Thyroid gland (tissue), 4 donors: ENCODE data around the gene PRPSAP2. TPM values are rescaled to one million over a fixed set of nuclear protein-coding genes. Genes with fewer than 3 reads are reported as not detected.

Experiments
- DNase-seq, 2 donors: peaks; one replicate each; pipeline ENCODE4 v3.0.0-alpha.2; 2019
- H3K27ac ChIP-seq, 3 donors: fragments of 200-600 bp; sonication (generic); 1 replicate in 2 of 3; 2 replicates in 1 of 3; pipeline ENCODE4 v1.5.1; 2016 to 2019; ENCODE audit warnings: mild to moderate bottlenecking in 1 of 3, moderate library complexity in 1 of 3
- H3K27me3 ChIP-seq: fragments of 200-600 bp; sonication (generic); one replicate; pipeline ENCODE4 v1.5.1; 2019
- H3K36me3 ChIP-seq, 2 donors: fragments of 200-600 bp; sonication (generic); one replicate each; pipeline ENCODE4 v1.5.1; 2016 to 2019
- H3K4me1 ChIP-seq, 2 donors: fragments of 200-600 bp; sonication (generic); one replicate each; pipeline ENCODE4 v1.5.1; 2017 to 2019
- H3K4me3 ChIP-seq, 3 donors: fragments of 200-600 bp; sonication (generic); replicated peaks in 1 of 3; 1 replicate in 2 of 3; 2 replicates in 1 of 3; pipeline ENCODE4 v1.5.1; 2016; ENCODE audit warnings: mild to moderate bottlenecking in 1 of 3
- H3K9me3 ChIP-seq: fragments of 200-600 bp; sonication (generic); one replicate; pipeline ENCODE4 v1.5.1; 2017
- CTCF ChIP-seq, 6 experiments: fragments of 200-600 bp in 3 of 6; fragments of 450-650 bp in 3 of 6; sonication (generic) in 3 of 6; IDR thresholded peaks; one replicate each; pipeline ENCODE4 v1.5.1; 2016 to 2019; ENCODE audit warnings: antibody characterized with exemption in 6 of 6, mild to moderate bottlenecking in 2 of 6, inconsistent platforms in 1 of 6, moderate library complexity in 1 of 6
- POLR2A ChIP-seq, 2 donors: fragments of 450-650 bp; IDR thresholded peaks; one replicate each; pipeline ENCODE4 v1.6.1; 2017; ENCODE audit warnings: antibody characterized with exemption in 2 of 2, mild to moderate bottlenecking in 2 of 2, moderate library complexity in 1 of 2
- WGBS, 2 donors: methylation state at CpG; one replicate each; pipeline ENCODE4 v1.1.5; 2017; 5-methylcytosine and 5-hydroxymethylcytosine counted together
- intact Hi-C: fragments of 100-400 bp; cut with DNase I; formaldehyde crosslinking; loops from one replicate; pipeline ENCODE4 v1.15.1; 2023
- total RNA-seq, 4 donors: library from RNA; depleted of rRNA; stranded (reverse); fragments of >200 nt; gene quantifications; one replicate each; pipeline ENCODE4 v1.2.3, GENCODE V29; 2016

Gene PRPSAP2
- total RNA-seq, 4 donors from 2014 or later: 43.6 to 50.9 (median 49.7) TPM

GRCh38 chr17:18938692-18939023 lies 80.7 kb downstream of the PRPSAP2 start:
- intact Hi-C loops: no loop called here
- WGBS, 2 donors: 70% methylated on average over 2 of the region's 2 CpGs
- DNase-seq: no peak
- TF ChIP-seq CTCF (IDR thresholded peaks at IDR 0.05): no peak
- no peak for TF ChIP-seq POLR2A (IDR thresholded peaks at IDR 0.05)
- H3K4me1 ChIP-seq: no peaks in the 10 kb centered on the region
- no peaks in the 10 kb centered on the region for H3K9me3 ChIP-seq
- H3K4me3 ChIP-seq: no peak overlapping the region
- no peaks in the 10 kb centered on the region for H3K36me3 ChIP-seq
- H3K27me3 ChIP-seq: no peaks in the 10 kb centered on the region
- H3K27ac ChIP-seq: no peak overlapping the region

GRCh38 chr17:18944646-18945045 lies 86.7 kb downstream of the PRPSAP2 start:
- Histone ChIP-seq H3K4me1 (no peaks in the 10 kb centered on the region), H3K4me3 (no peak overlapping the region), H3K9me3 (no peaks in the 10 kb centered on the region), H3K27me3 (no peaks in the 10 kb centered on the region), H3K27ac (no peak overlapping the region), H3K36me3 (no peaks in the 10 kb centered on the region)
- intact Hi-C loops: no loop called here
- DNase-seq: no peak
- TF ChIP-seq POLR2A (IDR thresholded peaks at IDR 0.05) (no peak), CTCF (IDR thresholded peaks at IDR 0.05) (no peak)
- 74 to 87% methylated on average over 5 of the region's 5 CpGs for WGBS, 2 donors

- H3K9me3 ChIP-seq: no peaks in the 10 kb centered on the region
- H3K4me1 ChIP-seq: no peaks in the 10 kb centered on the region
- intact Hi-C loops: no loop called here
- TF ChIP-seq CTCF (IDR thresholded peaks at IDR 0.05) (no peak), POLR2A (IDR thresholded peaks at IDR 0.05) (no peak)
- 63 to 75% methylated on average over 2 of the region's 2 CpGs for WGBS, 2 donors
- H3K4me3 ChIP-seq: no peak overlapping the region
- H3K27ac ChIP-seq: no peak overlapping the region
- H3K36me3 ChIP-seq: no peaks in the 10 kb centered on the region
- H3K27me3 ChIP-seq: no peaks in the 10 kb centered on the region
- no peak for DNase-seq
Observed at GRCh38 chr17:18946536-18946935, 88.6 kb downstream of the PRPSAP2 start.

GRCh38 chr17:18947866-18948265 lies 89.9 kb downstream of the PRPSAP2 start:
- 64 to 77% methylated on average over 6 of the region's 6 CpGs for WGBS, 2 donors
- Histone ChIP-seq H3K27me3 (no peaks in the 10 kb centered on the region), H3K36me3 (no peaks in the 10 kb centered on the region), H3K9me3 (no peaks in the 10 kb centered on the region), H3K4me3 (no peak overlapping the region), H3K4me1 (no peaks in the 10 kb centered on the region), H3K27ac (no peak overlapping the region)
- intact Hi-C loops: no loop called here
- no peak for DNase-seq
- TF ChIP-seq CTCF (IDR thresholded peaks at IDR 0.05): no peak
- TF ChIP-seq POLR2A (IDR thresholded peaks at IDR 0.05): no peak

GRCh38 chr17:18948476-18949006 lies 90.6 kb downstream of the PRPSAP2 start:
- Histone ChIP-seq H3K27ac (no peak overlapping the region), H3K4me3 (no peak overlapping the region), H3K36me3 (no peaks in the 10 kb centered on the region), H3K27me3 (no peaks in the 10 kb centered on the region), H3K4me1 (no peaks in the 10 kb centered on the region), H3K9me3 (no peaks in the 10 kb centered on the region)
- TF ChIP-seq CTCF (IDR thresholded peaks at IDR 0.05) (no peak), POLR2A (IDR thresholded peaks at IDR 0.05) (no peak)
- DNase-seq: no peak
- intact Hi-C loops: no loop called here
- 68 to 87% methylated on average over 7 to 8 of the region's 8 CpGs for WGBS, 2 donors
